Endodermal cell (in vitro differentiated cells): ENCODE results near the gene PCYT1A. TPM values are rescaled to one million over a fixed set of nuclear protein-coding genes. Genes with fewer than 3 reads are reported as not detected.

Experiments
- DNase-seq: peaks from one replicate; pipeline ENCODE4 v3.0.0-alpha.2; 2017
- H3K27ac ChIP-seq: 2 replicates; pipeline ENCODE4 v1.5.1; 2013; ENCODE audit warnings: mild to moderate bottlenecking, low read depth, low read length, moderate library complexity
- H3K27me3 ChIP-seq: 2 replicates; pipeline ENCODE4 v1.6.1; 2013; ENCODE audit warnings: mild to moderate bottlenecking, low read length, moderate library complexity; ENCODE audit not compliant: insufficient read depth, control insufficient read depth, poor library complexity, severe bottlenecking
- H3K36me3 ChIP-seq: 2 replicates; pipeline ENCODE4 v1.7.0; 2013; ENCODE audit warnings: mild to moderate bottlenecking, low read length, moderate library complexity; ENCODE audit not compliant: control insufficient read depth, insufficient read depth
- H3K4me1 ChIP-seq: one replicate; pipeline ENCODE4 v1.7.0; 2013; ENCODE audit warnings: low read length; ENCODE audit not compliant: control insufficient read depth, insufficient read depth
- H3K4me3 ChIP-seq: 2 replicates; pipeline ENCODE4 v1.5.1; 2013; ENCODE audit warnings: mild to moderate bottlenecking, low read length, moderate library complexity
- H3K9ac ChIP-seq: 2 replicates; pipeline ENCODE4 v1.6.1; 2013; ENCODE audit warnings: mild to moderate bottlenecking, low read length, moderate library complexity; ENCODE audit not compliant: poor library complexity, severe bottlenecking; ENCODE audit errors: extremely low read depth
- H3K9me3 ChIP-seq: 2 replicates; pipeline ENCODE4 v1.6.1; 2013; ENCODE audit warnings: mild to moderate bottlenecking, low read length, moderate library complexity; ENCODE audit not compliant: control insufficient read depth
- H3K27ac Mint-ChIP-seq: 2 replicates; pipeline ENCODE4 v1.8.0; 2020; ENCODE audit warnings: mixed read lengths
- H3K27me3 Mint-ChIP-seq: 2 replicates; pipeline ENCODE4 v1.8.0; 2021; ENCODE audit warnings: mild to moderate bottlenecking, mixed read lengths; ENCODE audit not compliant: insufficient read depth
- H3K36me3 Mint-ChIP-seq: 2 replicates; pipeline ENCODE4 v1.8.0; 2020; ENCODE audit warnings: low read depth, mixed read lengths
- H3K4me1 Mint-ChIP-seq: 2 replicates; pipeline ENCODE4 v1.8.0; 2020; ENCODE audit warnings: mixed read lengths
- H3K4me3 Mint-ChIP-seq: 2 replicates; pipeline ENCODE4 v1.8.0; 2020; ENCODE audit warnings: mild to moderate bottlenecking, moderate library complexity, mixed read lengths
- H3K9me3 Mint-ChIP-seq: 2 replicates; pipeline ENCODE4 v1.8.0; 2020; ENCODE audit warnings: mild to moderate bottlenecking, mixed read lengths
- WGBS, 2 experiments: methylation state at CpG; one replicate each; pipeline versions ENCODE4 v1.1.5 to v1.1.7; 2013; ENCODE audit warnings: missing lambda C conversion rate in 2 of 2, mixed read lengths in 1 of 2; ENCODE audit not compliant: insufficient coverage in 1 of 2, insufficient read length in 1 of 2; 5-methylcytosine and 5-hydroxymethylcytosine counted together
- total RNA-seq, 2 donors: library from RNA; stranded (reverse); fragmentation: NEBNext Ultra II Directional in 1 of 2; extraction: Animal tissue kit (Norgen Biotek cat#: 25700) in 1 of 2; gene quantifications; 2 replicates in 1 of 2; 3 replicates in 1 of 2; pipeline ENCODE4 v1.2.1, GENCODE V29; 2021
- TF ChIP-seq, protein P1 (sequence below): fragments of 200-600 bp; sonication (generic); conservative IDR thresholded peaks from 2 replicates; pipeline ENCODE4 v1.5.0; 2021; ENCODE audit warnings: antibody characterized with exemption, mild to moderate bottlenecking

The PCYT1A gene
- total RNA-seq, 2 donors from 2014 or later: 30.2 to 32.5 TPM

DNA sequence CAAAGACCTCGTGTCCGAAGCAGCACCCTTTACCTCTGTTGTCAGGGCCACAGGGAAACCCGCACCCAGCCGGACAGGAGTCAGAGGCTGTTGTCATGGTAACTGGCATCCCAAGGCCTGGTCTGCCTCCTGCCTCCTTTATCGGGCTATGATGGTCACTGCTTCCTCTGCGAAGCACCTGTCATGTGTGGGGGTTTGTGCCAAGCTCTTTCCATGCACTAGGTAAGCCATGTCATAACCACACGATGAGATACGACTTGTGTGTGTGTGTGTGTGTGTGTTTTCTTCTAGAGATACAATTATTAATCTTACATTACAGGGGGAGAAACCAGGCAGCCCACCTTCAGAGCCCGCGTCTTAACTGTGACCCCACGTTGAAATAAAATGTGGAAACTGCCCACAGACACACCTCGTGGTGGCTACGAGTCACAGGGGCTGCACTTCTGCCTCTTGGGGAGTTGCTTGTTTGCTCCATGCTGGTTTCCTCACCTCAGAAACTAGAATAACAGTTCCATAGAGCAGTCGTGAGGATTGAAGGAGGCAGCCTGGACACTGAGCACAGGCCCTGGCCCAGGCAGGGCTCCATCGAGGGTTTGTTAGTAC, 94.3 kb downstream of the PCYT1A start:
- no peak for DNase-seq
- TF ChIP-seq, protein P1, sequence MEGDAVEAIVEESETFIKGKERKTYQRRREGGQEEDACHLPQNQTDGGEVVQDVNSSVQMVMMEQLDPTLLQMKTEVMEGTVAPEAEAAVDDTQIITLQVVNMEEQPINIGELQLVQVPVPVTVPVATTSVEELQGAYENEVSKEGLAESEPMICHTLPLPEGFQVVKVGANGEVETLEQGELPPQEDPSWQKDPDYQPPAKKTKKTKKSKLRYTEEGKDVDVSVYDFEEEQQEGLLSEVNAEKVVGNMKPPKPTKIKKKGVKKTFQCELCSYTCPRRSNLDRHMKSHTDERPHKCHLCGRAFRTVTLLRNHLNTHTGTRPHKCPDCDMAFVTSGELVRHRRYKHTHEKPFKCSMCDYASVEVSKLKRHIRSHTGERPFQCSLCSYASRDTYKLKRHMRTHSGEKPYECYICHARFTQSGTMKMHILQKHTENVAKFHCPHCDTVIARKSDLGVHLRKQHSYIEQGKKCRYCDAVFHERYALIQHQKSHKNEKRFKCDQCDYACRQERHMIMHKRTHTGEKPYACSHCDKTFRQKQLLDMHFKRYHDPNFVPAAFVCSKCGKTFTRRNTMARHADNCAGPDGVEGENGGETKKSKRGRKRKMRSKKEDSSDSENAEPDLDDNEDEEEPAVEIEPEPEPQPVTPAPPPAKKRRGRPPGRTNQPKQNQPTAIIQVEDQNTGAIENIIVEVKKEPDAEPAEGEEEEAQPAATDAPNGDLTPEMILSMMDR: no peak
- Mint-ChIP-seq H3K9me3 (no peaks in the 10 kb centered on the region), H3K27me3 (no peaks in the 10 kb centered on the region), H3K27ac (no peak overlapping the region), H3K4me3 (no peak overlapping the region), H3K36me3 (no peaks in the 10 kb centered on the region), H3K4me1 (no peaks in the 10 kb centered on the region)
- H3K27ac ChIP-seq: no peak overlapping the region
- peak overlapping the region; percentile 11 for H3K9ac ChIP-seq
- no peaks in the 10 kb centered on the region for H3K4me1 ChIP-seq
- H3K9me3 ChIP-seq: no peaks in the 10 kb centered on the region
- H3K4me3 ChIP-seq: no peak overlapping the region
- H3K36me3 ChIP-seq: no peaks in the 10 kb centered on the region
- no peaks in the 10 kb centered on the region for H3K27me3 ChIP-seq
- 84 to 91% methylated on average over 10 to 15 of the region's 15 CpGs for WGBS, 2 experiments

DNA sequence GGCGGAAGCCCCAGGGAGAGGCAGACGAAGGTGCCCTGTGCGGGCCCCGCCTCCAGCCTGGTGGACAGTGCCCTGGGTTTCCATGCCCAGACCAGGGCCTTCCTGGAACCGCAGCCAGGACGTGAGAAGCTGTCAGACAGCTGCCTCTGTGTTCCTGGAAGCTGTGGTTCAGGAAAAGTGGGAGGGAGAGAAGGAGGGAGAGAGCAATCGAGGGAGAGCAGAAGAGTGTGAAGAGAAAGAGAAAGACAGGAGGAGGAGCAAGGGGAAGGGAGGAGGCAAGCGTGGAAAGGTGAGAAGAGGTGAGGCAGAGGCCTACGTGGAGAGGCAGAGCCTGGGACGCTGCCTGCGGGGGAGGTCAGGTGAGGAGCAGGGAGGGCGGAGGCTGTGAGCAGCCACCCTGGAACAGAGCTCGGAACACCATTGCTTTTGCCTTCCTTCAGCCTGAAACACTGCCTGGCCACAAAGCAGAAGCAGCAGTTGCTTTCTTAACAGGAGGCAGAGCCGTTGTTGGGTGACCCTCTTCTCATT, 94.9 kb downstream of the PCYT1A start:
- no peaks in the 10 kb centered on the region for H3K9me3 Mint-ChIP-seq
- WGBS, 2 experiments: 71 to 82% methylated on average over 13 to 14 of the region's 14 CpGs
- no peaks in the 10 kb centered on the region for H3K36me3 Mint-ChIP-seq

DNA sequence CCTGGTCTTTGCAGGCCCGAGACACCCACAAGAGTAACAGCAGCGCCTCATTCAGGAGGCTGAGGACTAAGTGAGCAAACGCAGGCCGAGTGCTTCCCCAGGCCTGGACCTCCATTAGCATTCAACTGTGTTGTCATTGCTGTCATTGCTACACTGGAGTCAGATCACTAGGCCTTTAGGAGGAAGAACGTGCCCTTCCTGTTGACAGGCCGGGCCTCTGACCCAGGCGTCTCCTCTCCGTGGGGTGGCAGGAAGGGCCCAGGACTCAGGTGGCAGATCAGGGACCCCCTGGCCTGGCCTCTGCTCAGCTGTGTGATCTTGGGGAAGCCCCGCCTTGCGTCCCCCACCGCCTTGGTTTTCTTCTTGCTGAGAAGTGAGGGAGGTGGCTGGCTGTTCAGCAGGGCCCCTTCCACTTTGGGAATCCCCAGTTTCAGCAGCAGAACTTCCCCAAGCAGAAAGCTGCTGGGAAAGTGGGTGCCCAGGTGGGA, 95.4 kb downstream of the PCYT1A start:
- Histone ChIP-seq H3K9me3 (no peaks in the 10 kb centered on the region), H3K4me3 (no peak overlapping the region), H3K9ac (no peak overlapping the region), H3K4me1 (no peaks in the 10 kb centered on the region), H3K27ac (no peak overlapping the region), H3K36me3 (no peaks in the 10 kb centered on the region), H3K27me3 (no peaks in the 10 kb centered on the region)
- Mint-ChIP-seq H3K27me3 (no peaks in the 10 kb centered on the region), H3K9me3 (no peaks in the 10 kb centered on the region), H3K27ac (no peak overlapping the region), H3K36me3 (no peaks in the 10 kb centered on the region), H3K4me1 (no peaks in the 10 kb centered on the region), H3K4me3 (no peak overlapping the region)
- TF ChIP-seq, protein P1: peak; percentile 67
- DNase-seq: peak; percentile 84
- WGBS, 2 experiments: 83 to 86% methylated on average over 8 to 11 of the region's 11 CpGs

More for the DNA sequence above, 94.9 kb downstream of the PCYT1A start:
- Mint-ChIP-seq H3K27ac (no peak overlapping the region), H3K4me1 (no peaks in the 10 kb centered on the region), H3K4me3 (no peak overlapping the region), H3K27me3 (no peaks in the 10 kb centered on the region)
- peak; percentile 74 for DNase-seq
- H3K4me3 ChIP-seq: no peak overlapping the region
- H3K9me3 ChIP-seq: no peaks in the 10 kb centered on the region
- H3K27ac ChIP-seq: no peak overlapping the region
- H3K36me3 ChIP-seq: no peaks in the 10 kb centered on the region
- H3K27me3 ChIP-seq: no peaks in the 10 kb centered on the region
- TF ChIP-seq, protein P1: no peak
- H3K4me1 ChIP-seq: no peaks in the 10 kb centered on the region
- H3K9ac ChIP-seq: peak overlapping the region; percentile 11
